C1 segment of cervical spinal cord (tissue), 14 donors: ENCODE results near the gene STAP2.
A peak's percentile ranks its signal among the peaks of the same experiment; 100 is the strongest.

Experiments used
- DNase-seq, 14 donors: peaks; one replicate each; lab custom pipeline; 2025; lab: John Stamatoyannopoulos, UW

The STAP2 gene

GRCh38 chr19:4370418-4371041 is 31.9 kb upstream of the STAP2 start:
- DNase-seq = peak in 1 of 14 donors; percentile 37

GRCh38 chr19:4369888-4370260 is 31.2 kb upstream of the STAP2 start:
- DNase-seq = peak in 12 of 14 donors; percentile 9 to 67 (median 34)

GRCh38 chr19:4369109-4369887 is 30.7 kb upstream of the STAP2 start:
- DNase-seq = peak in 5 of 14 donors; percentile 7 to 44 (median 30)

- DNase-seq = peak in 2 of 14 donors; percentile 2 to 21
These were observed 29.6 kb upstream of the STAP2 start for GRCh38 chr19:4368128-4368820.

GRCh38 chr19:4367781-4368127 is 29.1 kb upstream of the STAP2 start:
- no peak for DNase-seq

- DNase-seq = no peak
These were observed 28.7 kb upstream of the STAP2 start for GRCh38 chr19:4367336-4367723.

- no peak for DNase-seq
These were observed 28.2 kb upstream of the STAP2 start for GRCh38 chr19:4366666-4367335.

- DNase-seq = no peak
These were observed 27.4 kb upstream of the STAP2 start for GRCh38 chr19:4365791-4366665.

GRCh38 chr19:4365341-4365740 is 26.7 kb upstream of the STAP2 start:
- DNase-seq = no peak

GRCh38 chr19:4363571-4364304 is 25.1 kb upstream of the STAP2 start:
- no peak for DNase-seq

GRCh38 chr19:4362831-4363545 is 24.4 kb upstream of the STAP2 start:
- DNase-seq = peak in 1 of 14 donors; percentile 52

GRCh38 chr19:4362101-4362828 is 23.6 kb upstream of the STAP2 start:
- DNase-seq = peak in 1 of 14 donors; percentile 38

- no peak for DNase-seq
These were observed 22.8 kb upstream of the STAP2 start for GRCh38 chr19:4361152-4362046.

GRCh38 chr19:4360641-4361151 is 22.1 kb upstream of the STAP2 start:
- DNase-seq = peak in 1 of 14 donors; percentile 37

GRCh38 chr19:4360081-4360569 is 21.5 kb upstream of the STAP2 start:
- DNase-seq = no peak

GRCh38 chr19:4359627-4360000 is 21.0 kb upstream of the STAP2 start:
- no peak for DNase-seq
